AG09309 (cell line): ENCODE measurements around the gene PLCG2.

ENCODE experiments used
- DNase-seq: peaks from one replicate; pipeline ENCODE4 v3.0.0-alpha.2; 2010; ENCODE audit warnings: low read depth
- H3K4me3 ChIP-seq: 2 replicates; pipeline ENCODE4 v1.5.1; 2011; ENCODE audit warnings: mild to moderate bottlenecking, low read depth, low read length, moderate library complexity; ENCODE audit not compliant: control insufficient read depth
- TF ChIP-seq, protein P1 (sequence below): IDR thresholded peaks from 2 replicates; pipeline ENCODE4 v1.5.1; 2011; ENCODE audit warnings: mild to moderate bottlenecking, low read depth, low read length, inconsistent platforms; ENCODE audit not compliant: insufficient read depth, control insufficient read depth; ENCODE audit errors: missing control alignments

Gene PLCG2

DNA sequence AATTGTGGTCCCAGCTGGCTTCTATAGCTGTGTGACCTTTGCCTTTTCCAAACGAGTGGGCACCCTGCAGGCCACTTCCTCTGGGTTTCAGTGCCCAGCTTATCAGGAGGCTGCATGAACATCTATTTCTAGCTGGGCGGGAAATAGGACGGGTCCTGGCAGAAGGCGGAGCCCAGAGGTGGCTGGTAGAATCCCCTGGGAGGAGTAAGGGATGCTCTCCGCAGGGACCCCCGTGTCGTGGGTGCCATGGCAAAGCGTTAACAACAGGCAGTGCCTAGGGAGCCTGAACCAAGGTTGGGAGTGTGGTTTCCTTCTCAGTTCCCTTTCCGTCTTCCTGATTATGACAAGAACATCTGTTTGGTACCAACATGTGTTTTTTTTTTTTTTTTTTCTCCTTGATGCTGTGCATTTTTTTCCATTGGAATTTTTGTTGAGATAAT lies 58.2 kb downstream of the PLCG2 start:
- DNase-seq = no peak
- TF ChIP-seq, protein P1, sequence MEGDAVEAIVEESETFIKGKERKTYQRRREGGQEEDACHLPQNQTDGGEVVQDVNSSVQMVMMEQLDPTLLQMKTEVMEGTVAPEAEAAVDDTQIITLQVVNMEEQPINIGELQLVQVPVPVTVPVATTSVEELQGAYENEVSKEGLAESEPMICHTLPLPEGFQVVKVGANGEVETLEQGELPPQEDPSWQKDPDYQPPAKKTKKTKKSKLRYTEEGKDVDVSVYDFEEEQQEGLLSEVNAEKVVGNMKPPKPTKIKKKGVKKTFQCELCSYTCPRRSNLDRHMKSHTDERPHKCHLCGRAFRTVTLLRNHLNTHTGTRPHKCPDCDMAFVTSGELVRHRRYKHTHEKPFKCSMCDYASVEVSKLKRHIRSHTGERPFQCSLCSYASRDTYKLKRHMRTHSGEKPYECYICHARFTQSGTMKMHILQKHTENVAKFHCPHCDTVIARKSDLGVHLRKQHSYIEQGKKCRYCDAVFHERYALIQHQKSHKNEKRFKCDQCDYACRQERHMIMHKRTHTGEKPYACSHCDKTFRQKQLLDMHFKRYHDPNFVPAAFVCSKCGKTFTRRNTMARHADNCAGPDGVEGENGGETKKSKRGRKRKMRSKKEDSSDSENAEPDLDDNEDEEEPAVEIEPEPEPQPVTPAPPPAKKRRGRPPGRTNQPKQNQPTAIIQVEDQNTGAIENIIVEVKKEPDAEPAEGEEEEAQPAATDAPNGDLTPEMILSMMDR = no peak
- H3K4me3 ChIP-seq = no peak overlapping the region

DNA sequence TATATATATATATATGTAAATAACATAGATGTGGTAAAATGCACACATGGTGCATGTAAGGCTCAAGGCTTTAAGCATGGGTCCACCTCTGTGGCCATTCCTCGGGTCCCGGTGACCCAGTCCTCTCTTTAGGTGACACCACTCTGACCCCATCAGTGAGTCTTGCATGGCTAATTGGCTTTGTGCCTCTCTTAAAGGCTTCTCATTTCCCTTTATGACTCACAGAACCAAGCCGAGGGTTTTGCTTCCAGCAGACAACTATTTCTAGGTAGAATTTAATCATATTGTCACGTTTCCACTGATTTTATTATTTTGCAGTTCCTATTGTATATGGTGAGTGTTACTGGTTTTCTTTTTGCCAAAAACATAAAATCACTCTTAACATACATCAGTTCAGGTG lies 59.7 kb downstream of the PLCG2 start:
- TF ChIP-seq, protein P1 = no peak
- H3K4me3 ChIP-seq = no peak overlapping the region
- DNase-seq = no peak

DNA sequence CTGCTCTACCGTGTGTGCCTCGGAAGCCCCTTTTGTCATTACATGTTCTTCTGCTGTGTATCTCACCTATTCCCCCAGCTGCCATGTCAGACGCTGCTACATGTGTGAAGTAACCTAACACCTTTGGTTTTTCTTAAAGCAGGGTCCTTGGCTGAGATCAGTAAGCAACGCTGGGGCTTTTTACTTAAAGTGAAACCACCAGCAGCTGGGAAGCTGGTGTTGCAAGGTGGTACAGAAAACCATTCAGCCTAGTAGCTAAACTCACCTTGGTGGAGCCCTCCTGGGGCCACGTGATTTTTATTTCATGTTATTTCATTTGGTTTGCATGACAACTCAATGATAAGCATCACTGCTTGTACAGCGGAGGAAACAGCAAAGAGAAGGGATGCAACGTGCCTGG lies 62.6 kb downstream of the PLCG2 start:
- no peak overlapping the region for H3K4me3 ChIP-seq
- DNase-seq = no peak
- TF ChIP-seq, protein P1 = no peak

DNA sequence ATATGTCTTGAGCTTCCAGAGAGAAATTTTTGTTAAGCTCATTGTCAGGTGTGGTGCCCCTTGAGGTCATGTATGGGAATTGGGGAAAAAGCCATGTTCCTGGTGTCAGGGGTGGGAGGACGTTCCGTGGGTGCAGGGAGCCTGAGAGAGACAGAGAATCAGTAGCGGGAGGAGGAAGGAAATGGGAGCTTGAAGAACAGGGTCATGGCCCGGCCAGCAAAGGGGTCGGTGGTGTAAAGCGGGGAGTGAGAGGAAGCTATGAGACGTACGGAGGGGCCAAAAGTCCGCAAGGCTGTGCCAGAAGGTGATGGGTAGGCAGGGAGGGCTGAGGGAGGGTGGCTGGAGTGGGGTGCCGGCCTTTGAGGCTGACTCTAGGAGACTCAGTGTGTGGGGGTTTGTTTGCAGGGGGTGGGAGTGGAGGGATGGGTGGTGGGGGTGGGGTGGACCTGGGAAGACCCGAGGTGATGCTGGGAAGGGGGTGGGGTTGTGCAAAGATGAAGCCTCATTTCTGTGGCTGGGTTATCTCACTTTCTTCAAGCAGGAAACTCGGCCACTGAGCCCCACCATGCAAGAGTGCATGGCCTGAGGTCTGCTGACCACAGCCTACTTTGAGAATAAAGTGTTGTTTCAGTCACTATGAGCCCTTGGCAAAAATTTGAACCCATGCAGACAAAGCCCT lies 63.6 kb downstream of the PLCG2 start:
- H3K4me3 ChIP-seq = no peak overlapping the region
- TF ChIP-seq, protein P1 = no peak
- no peak for DNase-seq

DNA sequence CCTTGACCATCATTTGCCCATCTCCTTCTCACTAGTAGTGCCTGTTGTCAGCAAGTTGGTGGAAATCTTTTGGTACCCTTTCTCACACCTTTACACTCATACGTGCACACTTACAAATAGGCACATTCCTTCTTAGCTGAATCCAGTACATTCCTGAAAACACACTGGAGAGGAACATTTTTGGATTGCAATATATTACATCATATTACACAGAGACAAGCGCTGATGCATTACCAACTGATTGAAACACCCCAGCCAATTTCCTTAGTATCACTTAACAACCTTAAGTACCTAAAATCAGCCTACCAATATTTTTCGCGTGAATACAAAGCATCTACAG lies 64.1 kb downstream of the PLCG2 start:
- DNase-seq = no peak
- no peak overlapping the region for H3K4me3 ChIP-seq
- TF ChIP-seq, protein P1 = no peak

DNA sequence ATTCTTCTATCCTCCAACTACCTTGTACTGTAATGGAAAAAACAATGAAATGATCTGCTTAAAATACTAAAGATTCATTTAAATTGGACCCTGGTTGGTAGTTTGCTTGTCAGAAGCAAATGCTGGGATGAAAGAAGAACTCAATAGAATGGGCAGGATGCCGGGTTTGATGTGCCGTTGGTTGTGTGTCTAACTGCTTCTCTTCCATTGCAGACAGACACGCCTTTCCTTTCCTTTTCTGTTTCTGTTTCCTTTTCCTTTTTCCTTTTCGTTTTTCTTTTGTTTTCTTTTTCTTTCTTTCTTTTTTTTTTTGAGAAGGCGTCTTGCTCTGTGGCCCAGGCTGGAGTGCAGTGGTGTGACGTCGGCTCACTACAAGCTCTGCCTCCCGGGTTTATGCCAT lies 64.6 kb downstream of the PLCG2 start:
- no peak overlapping the region for H3K4me3 ChIP-seq
- TF ChIP-seq, protein P1 = no peak
- no peak for DNase-seq
